K562 (cell line): ENCODE measurements around the gene PACSIN1. TPM values are rescaled to one million over a fixed set of nuclear protein-coding genes. Genes with fewer than 3 reads are reported as not detected.
A peak's percentile ranks its signal among the peaks of the same experiment; 100 is the strongest.

Source experiments
- ATAC-seq: fragments of 200-7000 bp; cut with Tn5 transposase; 3 replicates; pipeline ENCODE4 v1.9.1; 2020; ENCODE audit warnings: moderate library complexity
- BruUV-seq: library from RNA; stranded (reverse); fragments of 400-500 nt; replicated peaks from 2 replicates; lab custom pipeline; 2021; lab: Mats Ljungman, UMichigan
- CTCF ChIA-PET: fragments of 300-600 bp; formaldehyde crosslinking; extraction: SDS; loops from one replicate; lab custom pipeline; 2021; ENCODE audit warnings: low intra/inter-chr PET ratio; lab: Yijun Ruan, JAX
- POLR2A ChIA-PET: fragments of 300-600, 350-650 bp; sonication (Branson Sonifier 250); formaldehyde crosslinking; extraction: SDS; loops from one replicate; lab custom pipeline; 2021; ENCODE audit warnings: antibody characterized with exemption, inconsistent platforms; lab: Yijun Ruan, JAX
- DNase-seq, 4 experiments: peaks; one replicate each; pipeline versions ENCODE4 v3.0.0 to v3.0.0-alpha.2; 2011 to 2018; ENCODE audit warnings: low spot score in 3 of 4, mixed read lengths in 3 of 4; ENCODE audit errors: extremely low read depth in 1 of 4
- FAIRE-seq: peaks from 2 replicates; lab custom pipeline; 2011; peaks lifted over from hg19 to GRCh38; lab: Jason Lieb, UNC
- H2AFZ ChIP-seq: 2 replicates; pipeline ENCODE4 v1.6.0; 2011; ENCODE audit warnings: low read depth, low read length, control low read depth, inconsistent platforms
- H3K27ac ChIP-seq: fragments of 200-600 bp; 3 replicates; pipeline ENCODE4 v1.8.0; 2011; ENCODE audit warnings: low read depth, mild to moderate bottlenecking, control low read depth, inconsistent platforms, low read length, moderate library complexity, mixed read lengths; ENCODE audit errors: extremely low read depth
- H3K27me3 ChIP-seq, 2 experiments: fragments of 300-600 bp in 1 of 2; 2 replicates in 1 of 2; 3 replicates in 1 of 2; pipeline versions ENCODE4 v1.6.0 to v1.8.0; 2011; ENCODE audit warnings: inconsistent platforms in 2 of 2, low read length in 2 of 2, mild to moderate bottlenecking in 1 of 2, mixed read lengths in 1 of 2, moderate library complexity in 1 of 2; ENCODE audit not compliant: control insufficient read depth in 2 of 2, insufficient read depth in 2 of 2
- H3K36me3 ChIP-seq: fragments of 300-600 bp; 3 replicates; pipeline ENCODE4 v1.8.0; 2011; ENCODE audit warnings: mild to moderate bottlenecking, low read length, inconsistent platforms; ENCODE audit not compliant: control insufficient read depth, insufficient read depth
- H3K4me1 ChIP-seq, 2 experiments: fragments of 200-600 bp in 1 of 2; replicated peaks in 1 of 2; 2 replicates in 1 of 2; 3 replicates in 1 of 2; pipeline versions ENCODE4 v1.5.1 to v1.8.0; 2011; ENCODE audit warnings: inconsistent platforms in 2 of 2, low read length in 2 of 2, mild to moderate bottlenecking in 1 of 2, mixed read lengths in 1 of 2, moderate library complexity in 1 of 2; ENCODE audit not compliant: control insufficient read depth in 2 of 2, insufficient read depth in 2 of 2
- H3K4me2 ChIP-seq: 2 replicates; pipeline ENCODE4 v1.6.1; 2011; ENCODE audit warnings: low read length, control low read depth, inconsistent platforms, mixed read lengths; ENCODE audit not compliant: insufficient read depth
- H3K4me3 ChIP-seq: fragments of 200-600 bp; sonication (generic), shearing (Covaris generic); 2 replicates; pipeline ENCODE4 v1.5.1; 2016; ENCODE audit warnings: control low read depth, inconsistent platforms
- H3K79me2 ChIP-seq: fragments of 200-600 bp; 3 replicates; pipeline ENCODE4 v1.8.0; 2011; ENCODE audit warnings: low read length, inconsistent platforms; ENCODE audit not compliant: control insufficient read depth, insufficient read depth
- H3K9ac ChIP-seq, 2 experiments: 2 replicates each; pipeline versions ENCODE4 v1.6.0 to v1.6.1; 2011; ENCODE audit warnings: low read depth in 2 of 2, low read length in 2 of 2, control low read depth in 1 of 2, inconsistent platforms in 1 of 2, mild to moderate bottlenecking in 1 of 2, mixed read lengths in 1 of 2; ENCODE audit not compliant: insufficient read depth in 1 of 2
- H3K9me1 ChIP-seq: one replicate; pipeline ENCODE4 v1.6.0; 2011; ENCODE audit warnings: inconsistent platforms, mild to moderate bottlenecking, low read length, moderate library complexity; ENCODE audit not compliant: control insufficient read depth, insufficient read depth
- H3K9me3 ChIP-seq: replicated peaks from 2 replicates; pipeline ENCODE4 v1.5.1; 2011; ENCODE audit warnings: low read depth, low read length, inconsistent platforms; ENCODE audit not compliant: control insufficient read depth, insufficient read depth
- H4K20me1 ChIP-seq: replicated peaks from 2 replicates; pipeline ENCODE4 v1.6.1; 2011; ENCODE audit warnings: low read length, inconsistent platforms, mixed read lengths; ENCODE audit not compliant: control insufficient read depth, insufficient read depth
- ASH1L ChIP-seq: fragments of 450-650 bp; IDR thresholded peaks from 2 replicates; pipeline ENCODE4 v1.6.1; 2018; ENCODE audit warnings: borderline replicate concordance, mild to moderate bottlenecking, low read depth; ENCODE audit not compliant: partially characterized antibody
- BCOR ChIP-seq: fragments of 450-650 bp; IDR thresholded peaks from 2 replicates; pipeline ENCODE4 v1.6.1; 2016
- ELF4 ChIP-seq: fragments of 450-650 bp; formaldehyde crosslinking; IDR thresholded peaks from 2 replicates; pipeline ENCODE4 v1.4.0; 2022; ENCODE audit warnings: missing genetic modification characterization
- ETS1 ChIP-seq: conservative IDR thresholded peaks from 2 replicates; pipeline ENCODE4 v1.6.1; 2011; ENCODE audit warnings: low read depth, mild to moderate bottlenecking, low read length; ENCODE audit not compliant: control insufficient read depth
- HBP1 ChIP-seq: fragments of 450-650 bp; formaldehyde crosslinking; IDR thresholded peaks from 2 replicates; pipeline ENCODE4 v1.4.0; 2022; ENCODE audit warnings: missing genetic modification characterization
- NR1H2 ChIP-seq: sonication (generic); formaldehyde crosslinking; IDR thresholded peaks from 2 replicates; pipeline ENCODE4 v1.4.0; 2020; ENCODE audit warnings: mild to moderate bottlenecking, missing genetic modification reagents
- PCBP1 ChIP-seq: fragments of 200-400 bp; formaldehyde crosslinking; IDR thresholded peaks from 2 replicates; pipeline ENCODE4 v1.6.1; 2018; ENCODE audit warnings: mild to moderate bottlenecking, low read depth, low read length; ENCODE audit not compliant: poor library complexity, severe bottlenecking
- PML ChIP-seq: IDR thresholded peaks from 2 replicates; pipeline ENCODE4 v1.6.1; 2012; ENCODE audit warnings: low read length, inconsistent platforms
- POLR2A ChIP-seq: fragments of 450-650 bp; conservative IDR thresholded peaks from 2 replicates; pipeline ENCODE4 v1.6.1; 2016
- POLR2AphosphoS2 ChIP-seq: IDR thresholded peaks from 2 replicates; pipeline ENCODE4 v1.6.1; 2012; ENCODE audit warnings: low read length, improper control_type of control experiment
- POLR2AphosphoS5 ChIP-seq: IDR thresholded peaks from 2 replicates; pipeline ENCODE4 v1.6.1; 2011; ENCODE audit warnings: mild to moderate bottlenecking, low read depth, low read length, moderate library complexity; ENCODE audit not compliant: control insufficient read depth, insufficient read depth
- PRPF4 ChIP-seq: fragments of 200-400 bp; formaldehyde crosslinking; IDR thresholded peaks from one replicate; pipeline ENCODE4 v1.6.1; 2017; ENCODE audit warnings: low read length, low read depth, mild to moderate bottlenecking; ENCODE audit not compliant: insufficient read depth, poor library complexity, severe bottlenecking
- RBFOX2 ChIP-seq: fragments of 200-400 bp; formaldehyde crosslinking; IDR thresholded peaks from 2 replicates; pipeline ENCODE4 v1.6.1; 2017; ENCODE audit warnings: low read depth, mild to moderate bottlenecking, low read length, moderate library complexity
- RFX7 ChIP-seq: fragments of 250-450 bp; sonication (Bioruptor Pico); IDR thresholded peaks from 2 replicates; pipeline ENCODE4 v1.5.1; 2021; ENCODE audit warnings: mild to moderate bottlenecking
- SREBF1 ChIP-seq: fragments of 150-350 bp; IDR thresholded peaks from 2 replicates; pipeline ENCODE4 v1.6.1; 2014; ENCODE audit warnings: antibody characterized with exemption, low read depth, low read length, borderline replicate concordance
- SUPT5H ChIP-seq: fragments of 450-650 bp; IDR thresholded peaks from 2 replicates; pipeline ENCODE4 v1.6.1; 2016
- TBP ChIP-seq: optimal IDR thresholded peaks from 2 replicates; pipeline ENCODE3; 2011; ENCODE audit warnings: low read depth, low read length, improper control_type of control experiment
- TSC22D4 ChIP-seq: fragments of 450-650 bp; IDR thresholded peaks from 2 replicates; pipeline ENCODE4 v1.6.1; 2016; ENCODE audit warnings: missing genetic modification characterization, missing biosample characterization, control low read depth
- ZNF253 ChIP-seq: fragments of 250-450 bp; sonication (Bioruptor Pico); conservative IDR thresholded peaks from 2 replicates; pipeline ENCODE4 v1.6.1; 2021; ENCODE audit warnings: mild to moderate bottlenecking
- ZNF41 ChIP-seq: fragments of 250-450 bp; sonication (Bioruptor Pico); conservative IDR thresholded peaks from 2 replicates; pipeline ENCODE4 v1.4.0; 2020; ENCODE audit warnings: mild to moderate bottlenecking
- ZNF589 ChIP-seq: fragments of 200-800 bp; sonication (Bioruptor generic); IDR thresholded peaks from 2 replicates; pipeline ENCODE4 v1.6.1; 2016; ENCODE audit warnings: low read depth, missing genetic modification characterization, missing compliant biosample characterization
- WGBS: fragments of 100-300 bp; shearing (Covaris generic); methylation state at CpG from one replicate; pipeline ENCODE4 v1.1.6; 2016; ENCODE audit warnings: low coverage, mixed read lengths; ENCODE audit not compliant: insufficient coverage; ENCODE audit errors: missing lambda C conversion rate; 5-methylcytosine and 5-hydroxymethylcytosine counted together
- in situ Hi-C: fragments of 300-500 bp; cut with MboI; formaldehyde crosslinking; loops from 4 replicates; pipeline ENCODE4 v1.15.0; 2018; ENCODE audit warnings: inconsistent platforms, mixed read lengths
- intact Hi-C: fragments of 100-400 bp; cut with micrococcal nuclease; formaldehyde crosslinking; loops from 2 replicates; pipeline ENCODE4 v1.14.2; 2022
- polyA plus RNA-seq, 8 experiments: library from polyadenylated mRNA; depleted of rRNA in 4 of 8; stranded (reverse) in 5 of 8; unstranded in 3 of 8; fragments of >200 nt; fragmentation: Nextera tagmentation in 2 of 8; fragmentation: Illumina TruSeq in 1 of 8; extraction: Ambion mirVana in 2 of 8; extraction: Trizol in 1 of 8; gene quantifications; 2 replicates each; pipeline versions ENCODE4 v1.2.1 to v1.2.3, GENCODE V29; 2011 to 2014; ENCODE audit warnings: inconsistent platforms in 1 of 8, missing spikeins in 1 of 8
- total RNA-seq, 7 experiments: library from RNA; depleted of rRNA in 6 of 7; stranded (reverse); fragments of >200 nt in 6 of 7; fragmentation: Illumina TruSeq in 2 of 7; extraction: Trizol in 2 of 7; gene quantifications; 2 replicates each; pipeline versions ENCODE4 v1.2.1 to v1.2.3, GENCODE V29; 2011 to 2021; ENCODE audit warnings: low replicate concordance in 1 of 7

PACSIN1 gene
- total and polyA plus RNA-seq, 9 of the 15 experiments (the other 6 are each of a cell fraction or from before 2014, with no cell fraction given): 0.01 to 1.7 (median 0.45) TPM

GRCh38 chr6:34416877-34417371 lies 49.0 kb upstream of the PACSIN1 start:
- POLR2A ChIA-PET: interaction anchor here (0.6 to 4.9 kb wide), 7 partner anchors 7 to 221 kb away, joined by 3 to 67 read pairs (median 3); partner anchors contain the start of genes RPS10 and SMIM29
- BruUV-seq: no TSS peak
- H3K9me1 ChIP-seq: no peaks in the 10 kb centered on the region
- TF ChIP-seq POLR2A: peak; percentile 36
- TF ChIP-seq NR1H2 (CRISPR knock-in tag): no peak
- no peak for TF ChIP-seq SREBF1
- TF ChIP-seq ASH1L: no peak
- 0 out of 2 replicates have a peak, but pooled peaks have one; percentile 49 for TF ChIP-seq ELF4 (CRISPR knock-in tag)
- peak; percentile 67 for TF ChIP-seq POLR2AphosphoS2
- peak; percentile 74; the same call in 1 of the 2 replicates for TF ChIP-seq HBP1 (CRISPR knock-in tag)
- no peak for TF ChIP-seq PRPF4
- no peak for TF ChIP-seq ZNF589
- TF ChIP-seq RBFOX2: peak; percentile 48; the same call in 1 of the 2 replicates
- TF ChIP-seq PML: peak; percentile 47; the same call in 1 of the 2 replicates
- TF ChIP-seq RFX7: 0 out of 2 replicates have a peak, but pooled peaks have one; percentile 38
- no peak for TF ChIP-seq ZNF41
- TF ChIP-seq SUPT5H: peak; percentile 56
- TF ChIP-seq POLR2AphosphoS5: peak; percentile 63; the same call in 1 of the 2 replicates
- TF ChIP-seq TBP: no peak
- TF ChIP-seq TSC22D4 (tag): no peak
- TF ChIP-seq ZNF253 (CRISPR knock-in tag): 0 out of 2 replicates have a peak, but pooled peaks have one; percentile 27
- TF ChIP-seq ETS1: 0 out of 2 replicates have a peak, but pooled peaks have one; percentile 41
- no peak for TF ChIP-seq PCBP1
- no peak for TF ChIP-seq BCOR
- no peaks in the 10 kb centered on the region; a peak in 1 of 5 replicates for H3K4me1 ChIP-seq
- H3K9ac ChIP-seq: no peak overlapping the region
- in situ Hi-C loops (loop anchor here (5.0 kb wide), 1 partner anchor 250 kb away; no protein-coding TSS in a partner anchor), intact Hi-C loops (no loop called here)
- peaks cover 19% of the 10 kb centered on the region for H3K79me2 ChIP-seq
- H3K9me3 ChIP-seq: no peaks in the 10 kb centered on the region
- CTCF ChIA-PET: no interaction called here
- DNase-seq: no peak
- H2AFZ ChIP-seq: no peak overlapping the region
- peak overlapping the region; percentile 3; the same call in 1 of the 3 replicates for H3K27ac ChIP-seq
- peaks cover 78% of the 10 kb centered on the region for H3K36me3 ChIP-seq
- peak; percentile 19 for ATAC-seq
- H3K4me2 ChIP-seq: no peak overlapping the region
- 76% methylated on average over 7 of the region's 7 CpGs for WGBS
- peaks cover 20% of the 10 kb centered on the region for H4K20me1 ChIP-seq
- no peaks in the 10 kb centered on the region for H3K27me3 ChIP-seq
- no peak overlapping the region for H3K4me3 ChIP-seq
- no peak for FAIRE-seq
